ENCODE data around the gene STMND1. TPM values are rescaled to one million over a fixed set of nuclear protein-coding genes. Genes with fewer than 3 reads are reported as not detected.
"Not testable (repeated sequence)": the region's sequence is repeated elsewhere in the genome, so short reads cannot be mapped to it uniquely, and the experiment has no call there.

The STMND1 gene
- total and polyA plus RNA-seq, 12 donors, result 0.06 TPM; not detected in 11

DNA sequence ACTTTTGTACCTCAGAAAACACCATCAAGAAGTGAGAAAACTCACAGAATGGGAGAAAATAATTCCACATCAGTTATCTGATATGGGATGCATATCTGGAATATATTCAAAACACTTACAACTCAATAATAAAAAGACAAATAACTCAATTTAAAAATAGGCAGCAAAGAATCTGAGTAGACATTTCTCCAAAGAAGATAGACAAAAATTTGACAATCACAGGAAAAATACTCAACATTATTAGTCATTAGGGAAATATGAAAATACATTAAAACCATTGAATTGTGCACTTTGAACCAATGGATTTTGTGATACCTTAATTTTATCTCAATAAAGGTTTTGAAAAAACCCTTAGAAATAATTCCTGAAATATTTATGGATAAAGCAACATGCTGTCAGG lies 36.9 kb upstream of the STMND1 start:
- no peak overlapping the region for H3K4me3 ChIP-seq
- intact Hi-C loops (cut with DNase I), result no loop called here
- no peak for DNase-seq
- no peaks in the 10 kb centered on the region for H3K4me1 ChIP-seq (replicated peaks in 1 of 2)
- no peak overlapping the region for H3K27ac ChIP-seq
- H3K36me3 ChIP-seq (replicated peaks in 1 of 2), result no peaks in the 10 kb centered on the region
- no peaks in the 10 kb centered on the region for H3K27me3 ChIP-seq
- TF ChIP-seq, protein P1, sequence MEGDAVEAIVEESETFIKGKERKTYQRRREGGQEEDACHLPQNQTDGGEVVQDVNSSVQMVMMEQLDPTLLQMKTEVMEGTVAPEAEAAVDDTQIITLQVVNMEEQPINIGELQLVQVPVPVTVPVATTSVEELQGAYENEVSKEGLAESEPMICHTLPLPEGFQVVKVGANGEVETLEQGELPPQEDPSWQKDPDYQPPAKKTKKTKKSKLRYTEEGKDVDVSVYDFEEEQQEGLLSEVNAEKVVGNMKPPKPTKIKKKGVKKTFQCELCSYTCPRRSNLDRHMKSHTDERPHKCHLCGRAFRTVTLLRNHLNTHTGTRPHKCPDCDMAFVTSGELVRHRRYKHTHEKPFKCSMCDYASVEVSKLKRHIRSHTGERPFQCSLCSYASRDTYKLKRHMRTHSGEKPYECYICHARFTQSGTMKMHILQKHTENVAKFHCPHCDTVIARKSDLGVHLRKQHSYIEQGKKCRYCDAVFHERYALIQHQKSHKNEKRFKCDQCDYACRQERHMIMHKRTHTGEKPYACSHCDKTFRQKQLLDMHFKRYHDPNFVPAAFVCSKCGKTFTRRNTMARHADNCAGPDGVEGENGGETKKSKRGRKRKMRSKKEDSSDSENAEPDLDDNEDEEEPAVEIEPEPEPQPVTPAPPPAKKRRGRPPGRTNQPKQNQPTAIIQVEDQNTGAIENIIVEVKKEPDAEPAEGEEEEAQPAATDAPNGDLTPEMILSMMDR (IDR thresholded peaks at IDR 0.05), result no peak
- TF ChIP-seq POLR2A (IDR thresholded peaks at IDR 0.05), result no peak
- no peaks in the 10 kb centered on the region for H3K9me3 ChIP-seq (replicated peaks in 1 of 3)

DNA sequence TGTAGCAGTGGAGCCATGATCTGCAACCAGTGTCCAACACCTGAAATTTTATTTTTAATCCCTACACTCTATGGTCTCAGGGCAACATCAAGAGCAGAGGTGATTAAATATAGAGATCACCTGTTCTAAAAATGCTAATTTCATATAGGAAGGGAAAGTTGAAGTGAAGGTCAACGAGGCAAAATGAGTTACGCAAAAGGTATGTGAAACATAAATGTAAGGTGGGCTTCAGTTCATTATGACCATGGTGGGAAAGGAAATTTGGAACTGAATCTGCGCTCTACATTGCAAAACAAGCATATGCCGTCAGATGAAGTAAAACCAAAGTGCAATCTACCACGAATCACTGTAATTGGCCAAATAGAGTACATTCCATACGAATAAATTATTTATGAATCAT lies 35.2 kb upstream of the STMND1 start:
- DNase-seq, result no peak
- Histone ChIP-seq H3K4me3 (no peak overlapping the region), H3K27me3 (no peaks in the 10 kb centered on the region), H3K4me1 (replicated peaks in 1 of 2) (no peaks in the 10 kb centered on the region), H3K27ac (no peak overlapping the region), H3K9me3 (replicated peaks in 1 of 3) (no peaks in the 10 kb centered on the region), H3K36me3 (replicated peaks in 1 of 2) (no peaks in the 10 kb centered on the region)
- TF ChIP-seq, protein P1 (IDR thresholded peaks at IDR 0.05), result no peak
- no peak for TF ChIP-seq POLR2A (IDR thresholded peaks at IDR 0.05)
- intact Hi-C loops (cut with DNase I), result no loop called here
- 73 to 81% (median 75%) methylated on average over 6 of the region's 6 CpGs for WGBS, 4 donors

DNA sequence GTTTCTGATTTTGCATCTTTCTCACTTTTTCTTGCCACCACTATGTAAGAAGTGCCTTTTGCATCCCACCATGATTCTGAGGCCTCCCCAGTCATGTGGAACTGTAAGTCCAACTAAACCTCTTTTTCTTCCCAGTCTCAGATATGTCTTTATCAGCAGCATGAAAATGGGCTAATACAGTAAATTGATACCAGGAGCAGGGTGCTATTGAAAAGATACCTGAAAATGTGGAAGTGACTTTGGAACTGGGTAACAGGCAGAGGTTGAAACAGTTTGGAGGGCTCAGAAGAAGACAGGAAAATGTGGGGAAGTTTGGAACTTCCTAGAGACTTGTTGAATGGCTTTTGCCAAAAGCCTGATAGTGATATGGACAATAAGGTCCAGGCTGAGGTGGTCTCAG lies 32.9 kb upstream of the STMND1 start:
- H3K27me3 ChIP-seq; DNase-seq; H3K36me3 ChIP-seq (replicated peaks in 1 of 2); H3K4me1 ChIP-seq (replicated peaks in 1 of 2); H3K4me3 ChIP-seq; H3K9me3 ChIP-seq (replicated peaks in 1 of 3); H3K27ac ChIP-seq; intact Hi-C loops (cut with DNase I): not testable (repeated sequence)

DNA sequence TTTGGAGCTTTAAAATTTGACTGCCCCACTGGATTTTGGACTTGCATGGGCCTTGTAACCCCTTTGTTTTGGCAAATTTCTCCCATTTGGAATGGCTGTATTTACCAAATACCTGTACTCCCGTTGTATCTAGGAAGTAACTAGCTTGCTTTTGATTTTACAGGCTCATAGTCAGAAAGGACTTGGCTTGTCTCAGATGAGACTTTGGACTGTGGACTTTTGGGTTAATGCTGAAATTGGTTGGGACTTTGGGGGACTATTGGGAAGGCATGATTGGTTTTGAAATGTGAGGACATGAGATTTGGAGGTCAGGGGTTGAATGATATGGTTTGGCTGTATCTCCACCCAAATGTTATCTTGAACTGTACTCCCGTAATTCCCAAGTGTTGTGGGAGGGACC lies 31.4 kb upstream of the STMND1 start:
- intact Hi-C loops (cut with DNase I); H3K27ac ChIP-seq; H3K9me3 ChIP-seq (replicated peaks in 1 of 3); H3K4me1 ChIP-seq (replicated peaks in 1 of 2); DNase-seq; H3K4me3 ChIP-seq; H3K36me3 ChIP-seq (replicated peaks in 1 of 2): not testable (repeated sequence)
- H3K27me3 ChIP-seq, result peaks cover 13% of the 10 kb centered on the region
- 63 to 78% (median 71%) methylated on average over 2 of the region's 2 CpGs for WGBS, 4 donors

DNA sequence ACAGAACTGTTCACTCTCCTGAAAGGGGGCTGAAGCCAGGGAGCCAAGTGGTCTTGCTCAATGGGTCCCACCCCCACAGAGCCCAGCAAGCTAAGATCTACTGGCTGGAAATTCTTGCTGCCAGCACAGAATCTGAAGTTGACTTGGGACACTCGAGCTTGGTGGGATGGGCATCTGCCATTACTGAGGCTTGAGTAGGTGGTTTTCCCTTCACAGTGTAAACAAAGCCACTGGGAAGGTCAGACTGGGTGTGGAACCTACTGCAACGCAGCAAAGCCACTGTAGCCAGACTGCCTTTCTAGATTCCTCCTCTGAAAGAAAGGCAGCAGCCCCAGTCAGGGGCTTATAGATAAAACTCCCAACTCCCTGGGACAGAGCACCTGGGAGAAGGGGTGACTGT lies 28.3 kb upstream of the STMND1 start:
- WGBS, 4 donors, result 54 to 69% (median 55%) methylated on average over 2 of the region's 2 CpGs
- DNase-seq; intact Hi-C loops (cut with DNase I); H3K36me3 ChIP-seq (replicated peaks in 1 of 2); H3K9me3 ChIP-seq (replicated peaks in 1 of 3); H3K4me1 ChIP-seq (replicated peaks in 1 of 2); H3K4me3 ChIP-seq; H3K27ac ChIP-seq: not testable (repeated sequence)
- peaks cover 13% of the 10 kb centered on the region for H3K27me3 ChIP-seq

DNA sequence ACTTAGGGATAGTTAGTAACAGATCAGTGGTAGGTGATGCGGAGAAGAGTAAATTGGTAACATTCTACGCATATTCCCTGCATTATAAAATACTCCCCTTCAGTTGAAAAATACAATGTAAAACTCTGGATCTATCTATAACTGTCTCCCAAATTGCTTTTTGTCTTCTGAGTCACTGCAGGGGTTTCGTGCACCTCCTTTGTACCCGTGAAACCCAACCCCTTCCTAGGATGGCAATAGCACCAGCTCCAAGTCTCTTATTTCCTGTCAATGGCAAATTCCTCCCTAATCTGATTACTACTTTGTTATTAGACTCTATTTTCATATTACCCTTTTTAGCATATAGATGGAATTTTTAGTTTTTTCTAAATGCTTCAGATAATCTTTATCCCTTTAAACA lies 20.6 kb upstream of the STMND1 start:
- H3K4me3 ChIP-seq, result no peak overlapping the region
- H3K27me3 ChIP-seq, result no peaks in the 10 kb centered on the region
- WGBS, 4 donors, result 61 to 88% (median 72%) methylated on average over 4 of the region's 4 CpGs
- no peaks in the 10 kb centered on the region for H3K36me3 ChIP-seq (replicated peaks in 1 of 2)
- no peak overlapping the region for H3K27ac ChIP-seq
- H3K4me1 ChIP-seq (replicated peaks in 1 of 2), result no peaks in the 10 kb centered on the region
- no peaks in the 10 kb centered on the region for H3K9me3 ChIP-seq (replicated peaks in 1 of 3)
- no peak for DNase-seq
- intact Hi-C loops (cut with DNase I), result loop anchor here in 1 of 2 donors (10.0 kb wide), 1 partner anchor 306 kb away; no protein-coding TSS in a partner anchor
- TF ChIP-seq POLR2A (IDR thresholded peaks at IDR 0.05), result no peak
- TF ChIP-seq, protein P1 (IDR thresholded peaks at IDR 0.05), result no peak
